Small intestine (tissue), 7 donors: ENCODE measurements around the gene SUSD1. TPM values are rescaled to one million over a fixed set of nuclear protein-coding genes. Genes with fewer than 3 reads are reported as not detected.

Experiments used
- DNase-seq, 2 donors: peaks; one replicate each; pipeline versions ENCODE4 v3.0.0 to v3.0.0-alpha.2; 2013
- FAIRE-seq: peaks from 2 replicates; lab custom pipeline; 2012; peaks lifted over from hg19 to GRCh38; lab: Jason Lieb, UNC
- H3K27ac ChIP-seq, 3 donors: one replicate each; pipeline ENCODE4 v1.5.1; 2013; ENCODE audit warnings: low read length in 2 of 3, mild to moderate bottlenecking in 2 of 3, control low read depth in 1 of 3, inconsistent platforms in 1 of 3, low read depth in 1 of 3, moderate library complexity in 1 of 3
- H3K27me3 ChIP-seq, 3 donors: one replicate each; pipeline ENCODE4 v1.6.1; 2013; ENCODE audit warnings: low read length in 3 of 3, inconsistent platforms in 1 of 3; ENCODE audit not compliant: control insufficient read depth in 3 of 3, insufficient read depth in 3 of 3
- H3K36me3 ChIP-seq, 3 donors: one replicate each; pipeline ENCODE4 v1.6.1; 2013; ENCODE audit warnings: low read length in 3 of 3, inconsistent platforms in 1 of 3, low read depth in 1 of 3, mild to moderate bottlenecking in 1 of 3, moderate library complexity in 1 of 3; ENCODE audit not compliant: control insufficient read depth in 3 of 3, insufficient read depth in 2 of 3
- H3K4me1 ChIP-seq, 3 donors: one replicate each; pipeline ENCODE4 v1.6.1; 2013; ENCODE audit warnings: low read length in 2 of 3, inconsistent platforms in 1 of 3, low read depth in 1 of 3, mild to moderate bottlenecking in 1 of 3, moderate library complexity in 1 of 3; ENCODE audit not compliant: control insufficient read depth in 3 of 3, insufficient read depth in 2 of 3
- H3K4me3 ChIP-seq, 3 donors: one replicate each; pipeline ENCODE4 v1.5.1; 2013; ENCODE audit warnings: low read length in 3 of 3, control low read depth in 1 of 3, inconsistent platforms in 1 of 3, low read depth in 1 of 3, mild to moderate bottlenecking in 1 of 3, moderate library complexity in 1 of 3
- H3K9me3 ChIP-seq, 2 donors: one replicate each; pipeline ENCODE4 v1.6.1; 2013; ENCODE audit warnings: low read depth in 1 of 2, low read length in 1 of 2; ENCODE audit not compliant: control insufficient read depth in 2 of 2, insufficient read depth in 1 of 2
- WGBS, 3 donors: extraction: QIAGEN DNeasy Blood & Tissue Kit; methylation state at CpG; one replicate each; pipeline ENCODE4 v1.1.7; 2013; 5-methylcytosine and 5-hydroxymethylcytosine counted together
- polyA plus RNA-seq, 4 donors: library from polyadenylated mRNA; stranded (reverse) in 3 of 4; unstranded in 1 of 4; fragments of 200-250 nt in 3 of 4; fragments of 120-200 nt in 1 of 4; gene quantifications; one replicate each; pipeline versions ENCODE4 v1.2.1 to v1.2.3, GENCODE V29; 2013
- donor health status: healthy with polysubstance abuse.
- donor health status: control.
- donor health status: control.
- donor health status: Bipolar disorder and iron deficiency.
- donor health status: healthy.

SUSD1 gene
- polyA plus RNA-seq, 4 donors: 3.8 to 29.8 (median 7.0) TPM

DNA sequence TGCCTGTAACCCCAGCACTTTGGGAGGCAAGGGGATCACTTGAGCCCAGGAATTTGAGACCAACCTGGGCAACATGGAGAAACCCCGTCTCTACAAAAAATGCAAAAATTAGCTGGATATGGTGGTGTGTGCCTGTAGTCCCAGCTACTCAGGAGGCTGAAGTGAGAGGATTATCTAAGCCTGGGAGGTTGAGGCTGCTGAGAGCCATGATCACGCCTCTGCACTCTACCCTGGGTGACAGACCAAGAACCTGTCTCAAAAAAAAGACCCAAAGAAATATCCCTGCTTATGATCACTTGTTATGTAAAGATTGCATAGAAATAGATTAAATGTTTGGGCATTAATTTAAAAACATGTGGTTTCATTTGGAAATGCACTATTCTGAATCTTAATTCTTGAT, 153.4 kb downstream of the SUSD1 start:
- Histone ChIP-seq H3K9me3 (peaks cover 2 to 3% of the 10 kb centered on the region in 2 donors), H3K36me3 (no peaks in the 10 kb centered on the region), H3K27me3 (no peaks in the 10 kb centered on the region), H3K27ac (peak overlapping the region in 1 of 3 donors; percentile 63), H3K4me3 (no peak overlapping the region), H3K4me1 (peaks cover 0 to 26% (median 4%) of the 10 kb centered on the region in 3 donors)
- no peak for FAIRE-seq
- no peak for DNase-seq
- WGBS, 3 donors: 93 to 98% (median 93%) methylated on average over 2 of the region's 2 CpGs

DNA sequence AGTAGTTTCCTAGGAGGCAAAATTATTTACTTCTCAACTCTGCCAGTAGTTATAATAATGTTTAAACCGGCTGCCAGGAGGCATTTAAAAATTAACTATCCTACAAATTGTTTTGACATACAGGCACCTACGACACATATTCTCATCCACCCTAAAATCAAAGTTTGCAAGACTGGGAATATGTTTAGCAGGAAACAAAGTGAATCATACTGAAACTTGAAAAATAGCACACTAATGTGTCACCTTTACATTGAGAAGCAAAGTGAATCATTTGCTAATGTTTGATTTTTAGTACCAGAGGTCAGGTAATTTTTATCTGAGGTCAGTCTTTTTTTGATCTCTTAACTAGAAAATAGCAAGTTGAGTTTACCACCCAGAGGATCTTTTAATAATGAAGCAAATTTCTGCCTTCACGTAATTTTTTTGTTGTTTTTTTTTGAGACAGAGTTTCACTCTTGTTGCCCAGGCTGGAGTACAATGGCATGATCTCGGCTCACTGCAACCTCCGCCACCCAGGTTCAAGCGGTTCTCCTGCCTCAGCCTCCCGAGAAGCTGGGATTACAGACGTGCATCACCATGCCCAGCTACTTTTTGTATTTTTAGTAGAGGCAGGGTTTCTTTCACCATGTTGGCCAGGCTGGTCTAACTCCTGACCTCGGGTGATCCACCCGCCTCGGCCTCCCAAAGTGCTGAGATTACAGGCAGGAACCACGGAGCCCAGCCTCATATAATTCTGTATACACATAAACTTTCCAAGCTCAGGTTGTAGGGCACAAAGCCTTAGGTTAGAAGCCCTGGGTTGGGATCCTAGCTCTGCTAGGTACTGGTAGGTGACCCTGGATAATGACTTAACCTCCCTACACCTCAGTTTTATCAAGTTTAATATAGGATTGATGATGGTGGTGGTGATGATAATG, 154.2 kb downstream of the SUSD1 start:
- Histone ChIP-seq H3K4me1 (peaks cover 0 to 22% (median 4%) of the 10 kb centered on the region in 3 donors), H3K4me3 (no peak overlapping the region), H3K9me3 (peaks cover 2 to 3% of the 10 kb centered on the region in 2 donors), H3K27ac (peak overlapping the region in 1 of 3 donors; percentile 63), H3K36me3 (no peaks in the 10 kb centered on the region), H3K27me3 (no peaks in the 10 kb centered on the region)
- 65 to 74% (median 67%) methylated on average over 12 of the region's 12 CpGs for WGBS, 3 donors
- DNase-seq (peak; percentile 45 to 58), FAIRE-seq (no peak)

DNA sequence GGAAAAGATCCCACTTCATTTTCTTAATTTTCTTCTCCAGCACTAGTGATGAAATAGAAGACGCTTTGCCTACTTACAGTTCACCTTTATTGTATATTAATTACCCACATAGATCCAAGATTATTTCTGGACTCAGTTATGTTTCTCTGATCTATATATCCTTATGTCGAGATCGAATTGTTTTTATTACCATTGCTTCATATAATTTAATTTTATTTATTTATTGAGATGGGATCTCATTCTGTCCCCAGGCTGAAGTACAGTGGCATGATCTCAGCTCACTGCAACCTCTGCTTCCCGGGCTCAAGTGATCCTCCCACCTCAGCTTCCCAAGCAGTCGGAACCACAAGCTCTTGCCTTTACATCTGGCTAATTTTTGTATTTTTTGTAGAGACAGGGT, 157.2 kb downstream of the SUSD1 start:
- Histone ChIP-seq H3K9me3 (no peaks in the 10 kb centered on the region), H3K27ac (no peak overlapping the region), H3K4me3 (no peak overlapping the region), H3K4me1 (peaks cover 3 to 21% (median 4%) of the 10 kb centered on the region in 3 donors), H3K27me3 (no peaks in the 10 kb centered on the region), H3K36me3 (no peaks in the 10 kb centered on the region)
- DNase-seq (no peak), FAIRE-seq (no peak)
- 74 to 90% (median 84%) methylated on average over 5 of the region's 5 CpGs for WGBS, 3 donors

DNA sequence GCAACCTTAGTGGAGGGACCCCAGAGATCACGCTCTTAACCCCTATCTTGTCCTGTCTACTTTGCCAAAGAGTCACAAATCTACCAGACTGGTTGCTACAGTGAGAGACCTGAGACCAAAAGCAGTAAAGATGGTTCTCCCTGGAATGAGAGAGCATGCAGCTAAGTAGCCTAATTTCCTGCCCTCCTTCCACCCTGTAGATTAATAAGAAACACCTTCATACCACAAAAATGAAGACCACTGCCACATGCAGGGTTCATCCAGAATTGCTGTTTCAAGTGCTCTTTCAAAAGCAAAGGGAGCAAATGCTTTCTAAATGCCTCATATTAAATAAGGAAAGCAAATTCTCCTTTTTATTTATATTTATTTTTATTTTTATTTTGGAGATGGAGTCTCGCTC, 159.4 kb downstream of the SUSD1 start:
- Histone ChIP-seq H3K27me3 (no peaks in the 10 kb centered on the region), H3K27ac (no peak overlapping the region), H3K9me3 (no peaks in the 10 kb centered on the region), H3K4me1 (peaks cover 3 to 25% (median 14%) of the 10 kb centered on the region in 3 donors), H3K4me3 (no peak overlapping the region), H3K36me3 (no peaks in the 10 kb centered on the region)
- FAIRE-seq (no peak), DNase-seq (no peak)
- 65 to 76% (median 70%) methylated on average over 2 of the region's 2 CpGs for WGBS, 3 donors

DNA sequence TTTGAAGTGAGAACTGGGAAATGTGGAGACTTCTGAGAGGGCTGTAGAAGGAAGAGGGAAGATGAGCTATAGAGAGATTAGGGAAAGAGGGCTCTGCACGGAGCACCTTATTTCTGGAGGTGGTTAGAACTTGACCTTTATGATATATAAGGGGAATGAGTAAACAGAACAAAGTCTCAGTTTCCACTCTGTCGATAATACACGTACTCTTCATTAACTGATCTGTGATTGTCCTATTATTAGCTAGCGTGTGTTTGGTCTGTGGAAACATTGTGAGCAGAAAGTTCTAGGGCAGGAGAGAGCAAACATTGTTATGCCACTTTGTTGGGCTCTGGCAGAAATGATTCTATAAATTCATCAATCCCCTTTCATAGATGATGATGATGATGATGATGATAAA, 159.9 kb downstream of the SUSD1 start:
- Histone ChIP-seq H3K36me3 (no peaks in the 10 kb centered on the region), H3K9me3 (no peaks in the 10 kb centered on the region), H3K4me3 (no peak overlapping the region), H3K27me3 (no peaks in the 10 kb centered on the region), H3K27ac (no peak overlapping the region), H3K4me1 (peaks cover 3 to 21% (median 10%) of the 10 kb centered on the region in 3 donors)
- 12 to 59% (median 28%) methylated on average over 4 of the region's 4 CpGs for whole genome bisulfite sequencing, 3 donors
- DNase-seq (peak; percentile 19 to 70), FAIRE-seq (no peak)

DNA sequence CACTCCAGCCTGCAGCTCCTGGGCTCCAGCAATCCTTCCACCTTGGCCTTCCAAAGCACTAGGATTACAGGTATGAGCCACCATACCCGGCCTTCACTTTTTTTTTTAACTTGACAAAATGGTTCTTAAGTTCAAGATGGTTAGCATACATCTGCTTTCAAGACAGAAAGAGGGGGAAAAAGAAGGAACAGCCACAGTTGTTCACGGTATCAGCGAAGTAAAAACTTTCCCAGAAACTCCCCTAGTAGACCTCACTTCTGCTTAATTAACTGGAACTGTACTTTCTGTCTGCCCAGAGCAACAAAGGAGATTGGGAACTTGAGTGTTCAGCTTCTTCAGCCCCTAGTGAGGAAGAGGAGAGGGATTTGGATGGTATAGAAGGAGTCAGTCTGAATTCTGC, 161.8 kb downstream of the SUSD1 start:
- no peak for DNase-seq
- 89 to 96% (median 92%) methylated on average over 3 of the region's 3 CpGs for WGBS, 3 donors
- H3K27ac ChIP-seq: peak overlapping the region in 1 of 3 donors; percentile 77

DNA sequence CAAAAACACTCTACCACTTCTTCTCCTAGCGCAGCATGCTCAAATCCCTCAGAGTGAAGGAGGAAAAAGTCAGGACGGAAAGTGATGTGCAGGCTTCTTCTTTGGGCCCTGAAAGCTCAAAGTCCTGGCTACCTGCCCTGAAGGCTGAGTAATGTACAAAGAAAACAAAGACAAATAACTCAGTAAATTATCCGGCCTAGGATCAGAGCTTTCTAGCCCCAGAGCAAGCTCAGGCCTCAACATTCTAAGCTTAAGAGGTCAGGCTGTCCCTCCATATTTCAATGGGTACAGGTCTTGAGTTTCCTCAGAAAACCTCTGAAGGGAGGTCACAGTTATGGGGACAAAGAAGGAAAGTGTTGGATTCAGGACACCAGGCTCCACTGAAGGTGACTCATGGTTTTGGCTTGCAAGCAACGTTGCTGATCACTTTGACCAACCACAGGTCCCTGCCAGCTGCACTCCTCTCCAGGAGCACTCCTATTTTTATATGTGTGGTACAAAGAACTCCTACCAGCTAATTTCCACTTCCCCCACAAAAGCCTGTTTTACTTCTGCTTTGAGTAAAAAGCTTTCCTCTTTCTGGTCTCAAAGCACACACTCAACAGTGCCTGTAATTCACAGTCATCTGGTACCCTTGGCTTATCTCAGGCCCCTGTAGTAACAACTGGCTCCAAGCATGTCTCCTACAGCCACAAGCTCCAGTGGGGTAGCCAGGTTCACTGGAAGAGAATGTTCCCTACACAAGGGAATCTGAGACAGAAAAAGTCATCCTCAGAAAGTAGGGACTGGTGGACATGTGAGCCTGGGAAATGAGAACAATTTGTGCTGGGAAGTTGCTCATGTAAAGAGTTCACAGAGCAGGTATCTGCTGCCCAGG, 162.8 kb downstream of the SUSD1 start:
- Histone ChIP-seq H3K36me3 (no peaks in the 10 kb centered on the region), H3K4me3 (peak overlapping the region in 1 of 3 donors; percentile 10), H3K4me1 (peaks cover 3 to 20% (median 10%) of the 10 kb centered on the region in 3 donors), H3K27me3 (no peaks in the 10 kb centered on the region), H3K27ac (peak overlapping the region; percentile 72 to 78 (median 77)), H3K9me3 (no peaks in the 10 kb centered on the region)
- FAIRE-seq (no peak), DNase-seq (peak; percentile 52 to 88)
- WGBS, 3 donors: 28 to 40% (median 39%) methylated on average over 4 of the region's 4 CpGs

More for the DNA sequence above, 161.8 kb downstream of the SUSD1 start:
- Histone ChIP-seq H3K9me3 (no peaks in the 10 kb centered on the region), H3K4me1 (peaks cover 3 to 20% (median 10%) of the 10 kb centered on the region in 3 donors), H3K4me3 (no peak overlapping the region), H3K36me3 (no peaks in the 10 kb centered on the region), H3K27me3 (no peaks in the 10 kb centered on the region)
- no peak for FAIRE-seq

DNA sequence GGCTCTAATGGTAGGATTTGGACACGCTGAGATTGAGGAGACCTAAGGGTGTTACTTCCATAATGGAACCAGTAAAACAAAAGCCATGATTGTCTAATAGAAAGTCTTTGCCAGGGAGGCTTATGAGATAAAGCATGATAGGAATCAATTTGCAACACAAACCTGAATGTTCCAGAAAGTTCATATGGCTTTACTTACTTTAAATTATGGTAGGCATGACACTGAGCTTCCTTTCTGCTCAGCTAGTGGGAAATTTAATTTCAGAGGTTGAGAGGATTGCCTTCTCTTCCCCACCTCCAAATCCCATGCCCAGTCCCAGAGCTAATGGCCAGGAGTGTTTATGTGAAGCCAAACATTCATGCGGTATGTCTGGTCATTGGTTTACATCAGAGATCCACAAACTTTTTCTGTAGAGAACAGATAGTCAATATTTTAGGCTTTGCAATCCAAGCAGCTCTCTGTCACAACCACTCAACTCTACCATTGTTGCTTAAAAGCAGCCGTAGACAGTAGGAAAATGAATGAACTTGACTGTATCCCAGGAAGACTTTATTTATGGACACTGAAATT, 164.0 kb downstream of the SUSD1 start:
- DNase-seq (no peak), FAIRE-seq (no peak)
- no peak overlapping the region for H3K27ac ChIP-seq
- H3K36me3 ChIP-seq: no peaks in the 10 kb centered on the region
- peaks cover 3 to 20% (median 10%) of the 10 kb centered on the region in 3 donors for H3K4me1 ChIP-seq
- no peaks in the 10 kb centered on the region for H3K27me3 ChIP-seq
- H3K4me3 ChIP-seq: no peak overlapping the region
- H3K9me3 ChIP-seq: no peaks in the 10 kb centered on the region
- WGBS, 3 donors: 91 to 97% (median 94%) methylated on average over 3 of the region's 3 CpGs
